WI38 (cell line): Measurements from ENCODE around the gene RC3H2.

ENCODE experiments used
- H3K4me3 ChIP-seq: 2 replicates; pipeline ENCODE4 v1.5.1; 2011; ENCODE audit warnings: low read depth, mild to moderate bottlenecking, control low read depth, low read length
- CTCF ChIP-seq: IDR thresholded peaks from 2 replicates; pipeline ENCODE4 v1.5.1; 2012; ENCODE audit warnings: low read depth, mild to moderate bottlenecking, control low read depth, low read length

The RC3H2 gene

GRCh38 chr9:122837266-122837850 is 67.8 kb downstream of the RC3H2 start:
- no peak for TF ChIP-seq CTCF
- H3K4me3 ChIP-seq: no peak overlapping the region

GRCh38 chr9:122835313-122835731 is 69.8 kb downstream of the RC3H2 start:
- no peak for TF ChIP-seq CTCF
- H3K4me3 ChIP-seq: no peak overlapping the region

- no peak for TF ChIP-seq CTCF
- no peak overlapping the region for H3K4me3 ChIP-seq
Measured at GRCh38 chr9:122832194-122832593, 73.0 kb downstream of the RC3H2 start.

GRCh38 chr9:122828965-122829284 is 76.2 kb downstream of the RC3H2 start:
- H3K4me3 ChIP-seq: peak overlapping the region; percentile 96

- peak overlapping the region; percentile 96 for H3K4me3 ChIP-seq
Measured at GRCh38 chr9:122827761-122828093, 77.4 kb downstream of the RC3H2 start.

GRCh38 chr9:122822938-122823337 is 82.2 kb downstream of the RC3H2 start:
- no peak overlapping the region for H3K4me3 ChIP-seq
- TF ChIP-seq CTCF: no peak

More at GRCh38 chr9:122827761-122828093, 77.4 kb downstream of the RC3H2 start:
- no peak for TF ChIP-seq CTCF

GRCh38 chr9:122822056-122822455 is 83.1 kb downstream of the RC3H2 start:
- no peak for TF ChIP-seq CTCF
- no peak overlapping the region for H3K4me3 ChIP-seq

- H3K4me3 ChIP-seq: no peak overlapping the region
Measured at GRCh38 chr9:122821278-122821943, 83.7 kb downstream of the RC3H2 start.

More at GRCh38 chr9:122821278-122821943, 83.7 kb downstream of the RC3H2 start:
- TF ChIP-seq CTCF: no peak
